Measurements from ENCODE around the gene ITPRID1. TPM values are rescaled to one million over a fixed set of nuclear protein-coding genes. Genes with fewer than 3 reads are reported as not detected.

The ITPRID1 gene
- total RNA-seq, 4 donors from 2014 or later, result not detected

DNA sequence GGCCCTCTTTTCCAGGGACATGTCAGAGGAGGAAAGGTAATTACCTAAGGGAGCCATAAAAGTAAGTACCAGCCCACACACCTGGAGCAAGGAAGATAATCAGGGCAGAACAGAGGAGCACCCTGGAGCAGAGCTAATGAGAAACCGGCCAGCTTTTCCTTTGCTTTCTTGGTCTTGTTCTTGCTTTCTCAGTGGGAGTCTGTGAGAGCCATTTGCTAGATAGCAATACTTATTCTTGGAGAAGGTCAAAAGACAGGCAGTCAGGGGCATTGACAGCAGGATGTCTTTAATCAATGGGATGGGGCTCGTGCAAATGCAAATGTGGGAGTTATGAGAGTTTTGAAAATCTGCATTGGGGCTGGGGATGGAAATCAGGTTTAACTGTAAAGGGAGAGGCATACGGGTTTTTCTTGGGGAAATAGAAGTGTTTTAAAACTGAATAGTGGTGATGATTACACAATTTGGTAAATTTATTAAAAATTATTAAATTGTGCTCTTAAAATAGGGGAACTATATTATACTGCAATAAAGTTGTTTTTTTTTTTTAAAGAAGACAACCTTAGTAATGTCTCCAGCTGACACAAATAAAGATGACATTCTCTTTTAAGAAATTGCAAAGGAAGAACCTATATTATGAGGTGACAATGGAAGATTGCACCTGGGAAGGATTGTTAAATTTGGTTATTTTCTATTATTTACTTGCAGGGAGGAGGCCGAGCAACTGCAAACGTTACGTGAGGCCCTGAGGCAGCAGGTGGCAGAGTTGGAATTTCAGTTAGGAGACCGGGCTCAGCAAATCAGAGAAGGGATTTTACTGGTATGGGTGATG lies 137.6 kb downstream of the ITPRID1 start:
- no peak for TF ChIP-seq POLR2A (IDR thresholded peaks at IDR 0.05)
- no peak for DNase-seq
- no peak overlapping the region for H3K4me3 ChIP-seq (replicated peaks in 1 of 3)
- H3K36me3 ChIP-seq, result no peaks in the 10 kb centered on the region
- H3K27me3 ChIP-seq, result no peaks in the 10 kb centered on the region
- no peaks in the 10 kb centered on the region for H3K4me1 ChIP-seq
- intact Hi-C loops (cut with DNase I), result no loop called here
- no peaks in the 10 kb centered on the region for H3K9me3 ChIP-seq
- WGBS, 2 donors, result 47 to 61% methylated on average over 7 of the region's 7 CpGs
- no peak overlapping the region for H3K27ac ChIP-seq

DNA sequence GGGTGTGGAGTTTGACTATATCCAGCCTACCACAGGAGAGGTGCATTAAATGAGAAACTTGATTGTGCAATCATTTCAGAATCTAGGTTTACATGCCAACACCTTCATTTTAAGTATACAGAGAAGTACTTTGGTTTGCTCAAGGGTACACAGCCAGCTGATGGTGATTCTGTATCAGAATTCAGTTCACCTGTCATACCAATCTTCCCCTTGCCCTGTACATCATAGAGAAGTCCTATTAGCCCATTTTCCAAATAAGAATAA lies 138.1 kb downstream of the ITPRID1 start:
- H3K4me1 ChIP-seq, result no peaks in the 10 kb centered on the region
- no peak for TF ChIP-seq POLR2A (IDR thresholded peaks at IDR 0.05)
- no peak for TF ChIP-seq CTCF (IDR thresholded peaks at IDR 0.05)
- H3K36me3 ChIP-seq, result no peaks in the 10 kb centered on the region
- intact Hi-C loops (cut with DNase I), result no loop called here
- no peaks in the 10 kb centered on the region for H3K27me3 ChIP-seq
- no peak overlapping the region for H3K27ac ChIP-seq
- DNase-seq, result no peak
- H3K4me3 ChIP-seq (replicated peaks in 1 of 3), result no peak overlapping the region
- H3K9me3 ChIP-seq, result no peaks in the 10 kb centered on the region

- Histone ChIP-seq H3K9me3 (no peaks in the 10 kb centered on the region), H3K4me3 (replicated peaks in 1 of 3) (no peak overlapping the region), H3K4me1 (no peaks in the 10 kb centered on the region), H3K27ac (no peak overlapping the region), H3K27me3 (no peaks in the 10 kb centered on the region), H3K36me3 (no peaks in the 10 kb centered on the region)
- TF ChIP-seq CTCF (IDR thresholded peaks at IDR 0.05) (no peak), POLR2A (IDR thresholded peaks at IDR 0.05) (no peak)
- intact Hi-C loops (cut with DNase I), result no loop called here
- DNase-seq, result no peak
- WGBS, 2 donors, result 72 to 78% methylated on average over 5 of the region's 5 CpGs
Measured at GRCh38 chr7:31663072-31663471, 149.2 kb downstream of the ITPRID1 start.

DNA sequence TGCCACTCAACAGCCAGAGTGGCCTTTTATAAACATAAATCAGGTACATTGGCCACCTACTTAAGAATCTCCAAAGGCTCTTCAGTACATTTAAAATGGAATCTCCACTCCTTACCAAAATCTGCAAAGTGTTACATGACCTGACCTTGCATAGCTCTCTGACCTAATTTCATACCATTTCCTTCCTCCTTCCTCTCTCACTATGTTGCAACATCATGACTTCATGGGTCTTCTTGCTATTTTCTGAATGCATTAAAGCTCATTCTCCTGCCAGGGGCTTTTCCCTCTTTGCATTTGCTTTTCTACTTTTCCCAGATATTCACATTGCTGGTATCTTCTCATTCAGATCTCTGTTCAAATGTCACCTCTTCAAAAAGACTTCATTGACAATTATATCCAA lies 151.0 kb downstream of the ITPRID1 start:
- H3K27ac ChIP-seq, result no peak overlapping the region
- no peaks in the 10 kb centered on the region for H3K27me3 ChIP-seq
- no peaks in the 10 kb centered on the region for H3K9me3 ChIP-seq
- TF ChIP-seq POLR2A (IDR thresholded peaks at IDR 0.05), result no peak
- TF ChIP-seq CTCF (IDR thresholded peaks at IDR 0.05), result no peak
- H3K36me3 ChIP-seq, result no peaks in the 10 kb centered on the region
- intact Hi-C loops (cut with DNase I), result no loop called here
- H3K4me3 ChIP-seq (replicated peaks in 1 of 3), result no peak overlapping the region
- no peak for DNase-seq
- H3K4me1 ChIP-seq, result no peaks in the 10 kb centered on the region

GRCh38 chr7:31665546-31665945 lies 151.7 kb downstream of the ITPRID1 start:
- Histone ChIP-seq H3K27me3 (no peaks in the 10 kb centered on the region), H3K36me3 (no peaks in the 10 kb centered on the region), H3K4me3 (replicated peaks in 1 of 3) (no peak overlapping the region), H3K9me3 (no peaks in the 10 kb centered on the region), H3K4me1 (no peaks in the 10 kb centered on the region), H3K27ac (no peak overlapping the region)
- 68 to 88% methylated on average over 1 of the region's 1 CpG for WGBS, 2 donors
- intact Hi-C loops (cut with DNase I), result no loop called here
- TF ChIP-seq POLR2A (IDR thresholded peaks at IDR 0.05) (no peak), CTCF (IDR thresholded peaks at IDR 0.05) (no peak)
- DNase-seq, result no peak

GRCh38 chr7:31669461-31669860 lies 155.6 kb downstream of the ITPRID1 start:
- Histone ChIP-seq H3K4me1 (no peaks in the 10 kb centered on the region), H3K4me3 (replicated peaks in 1 of 3) (no peak overlapping the region), H3K9me3 (no peaks in the 10 kb centered on the region), H3K36me3 (no peaks in the 10 kb centered on the region), H3K27ac (no peak overlapping the region), H3K27me3 (no peaks in the 10 kb centered on the region)
- intact Hi-C loops (cut with DNase I), result no loop called here
- no peak for TF ChIP-seq POLR2A (IDR thresholded peaks at IDR 0.05)
- no peak for TF ChIP-seq CTCF (IDR thresholded peaks at IDR 0.05)
- DNase-seq, result no peak

Data from thyroid gland (tissue), 4 donors.